ENCODE measurements around the gene PSME2.
A peak's percentile ranks its signal among the peaks of the same experiment; 100 is the strongest.

Gene PSME2

DNA sequence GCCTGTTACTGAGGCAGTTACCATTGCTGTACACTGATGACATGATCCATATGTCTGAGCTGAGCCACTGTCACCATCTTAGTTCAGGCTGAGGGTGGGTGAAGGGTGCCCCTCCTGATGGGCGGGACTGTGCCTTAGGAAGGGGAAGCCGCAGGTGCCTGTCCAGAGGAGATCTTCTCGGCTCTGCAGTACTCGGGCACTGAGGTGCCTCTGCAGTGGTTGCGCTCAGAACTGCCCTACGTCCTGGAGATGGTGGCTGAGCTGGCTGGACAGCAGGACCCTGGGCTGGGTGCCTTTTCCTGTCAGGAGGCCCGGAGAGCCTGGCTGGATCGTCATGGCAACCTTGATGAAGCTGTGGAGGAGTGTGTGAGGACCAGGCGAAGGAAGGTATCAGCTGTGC lies 4.6 kb upstream of the PSME2 start:
- FAIRE-seq: no peak

DNA sequence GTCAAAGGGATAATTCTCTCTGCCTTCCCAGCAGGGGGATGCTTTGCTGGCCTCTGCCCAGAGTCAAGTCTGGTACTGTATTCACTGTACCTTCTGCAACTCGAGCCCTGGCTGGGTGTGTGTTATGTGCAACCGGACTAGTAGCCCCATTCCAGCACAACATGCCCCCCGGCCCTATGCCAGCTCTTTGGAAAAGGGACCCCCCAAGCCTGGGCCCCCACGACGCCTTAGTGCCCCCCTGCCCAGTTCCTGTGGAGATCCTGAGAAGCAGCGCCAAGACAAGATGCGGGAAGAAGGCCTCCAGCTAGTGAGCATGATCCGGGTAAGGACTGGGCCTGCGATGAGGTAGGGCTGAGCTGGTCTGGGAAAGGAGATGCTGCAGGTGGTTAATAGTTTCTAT lies 4.2 kb upstream of the PSME2 start:
- FAIRE-seq: no peak

DNA sequence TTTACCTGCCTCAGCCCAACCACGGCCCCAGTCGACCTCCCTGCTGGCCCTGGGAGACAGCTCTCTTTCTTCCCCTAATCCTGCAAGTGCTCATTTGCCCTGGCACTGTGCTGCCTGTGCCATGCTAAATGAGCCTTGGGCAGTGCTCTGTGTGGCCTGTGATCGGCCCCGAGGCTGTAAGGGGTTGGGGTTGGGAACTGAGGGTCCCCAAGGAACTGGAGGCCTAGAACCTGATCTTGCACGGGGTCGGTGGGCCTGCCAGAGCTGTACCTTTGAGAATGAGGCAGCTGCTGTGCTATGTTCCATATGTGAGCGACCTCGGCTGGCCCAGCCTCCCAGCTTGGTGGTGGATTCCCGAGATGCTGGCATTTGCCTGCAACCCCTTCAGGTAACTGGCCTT lies 3.7 kb upstream of the PSME2 start:
- FAIRE-seq: no peak

DNA sequence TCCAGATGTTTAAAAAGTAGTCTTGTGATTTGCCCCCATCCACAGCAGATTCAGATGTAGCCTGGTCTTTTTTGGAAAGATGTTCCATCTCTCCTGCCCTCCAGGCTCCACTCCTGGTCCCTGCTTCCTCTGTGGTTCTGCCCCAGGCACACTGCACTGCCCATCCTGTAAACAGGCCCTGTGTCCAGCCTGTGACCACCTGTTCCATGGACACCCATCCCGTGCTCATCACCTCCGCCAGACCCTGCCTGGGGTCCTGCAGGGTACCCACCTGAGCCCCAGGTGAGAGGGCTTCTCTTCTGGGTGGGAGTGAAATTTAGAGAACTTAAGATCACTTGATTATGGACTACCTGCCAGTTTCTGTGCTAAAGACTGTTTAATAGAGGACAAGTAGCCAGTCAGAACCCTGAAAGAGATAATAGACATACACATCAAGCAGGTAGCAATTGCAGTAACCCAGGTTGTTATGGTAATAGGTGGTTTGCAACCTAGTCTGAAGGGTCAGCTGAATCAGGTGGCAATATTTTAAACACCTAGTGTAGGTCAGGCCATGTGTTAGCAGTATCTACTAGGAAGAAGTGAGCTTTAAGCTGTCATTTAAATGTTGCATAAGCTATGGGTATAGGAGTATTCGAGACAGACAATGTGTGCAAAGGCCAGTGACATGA lies 3.0 kb upstream of the PSME2 start:
- FAIRE-seq: no peak

DNA sequence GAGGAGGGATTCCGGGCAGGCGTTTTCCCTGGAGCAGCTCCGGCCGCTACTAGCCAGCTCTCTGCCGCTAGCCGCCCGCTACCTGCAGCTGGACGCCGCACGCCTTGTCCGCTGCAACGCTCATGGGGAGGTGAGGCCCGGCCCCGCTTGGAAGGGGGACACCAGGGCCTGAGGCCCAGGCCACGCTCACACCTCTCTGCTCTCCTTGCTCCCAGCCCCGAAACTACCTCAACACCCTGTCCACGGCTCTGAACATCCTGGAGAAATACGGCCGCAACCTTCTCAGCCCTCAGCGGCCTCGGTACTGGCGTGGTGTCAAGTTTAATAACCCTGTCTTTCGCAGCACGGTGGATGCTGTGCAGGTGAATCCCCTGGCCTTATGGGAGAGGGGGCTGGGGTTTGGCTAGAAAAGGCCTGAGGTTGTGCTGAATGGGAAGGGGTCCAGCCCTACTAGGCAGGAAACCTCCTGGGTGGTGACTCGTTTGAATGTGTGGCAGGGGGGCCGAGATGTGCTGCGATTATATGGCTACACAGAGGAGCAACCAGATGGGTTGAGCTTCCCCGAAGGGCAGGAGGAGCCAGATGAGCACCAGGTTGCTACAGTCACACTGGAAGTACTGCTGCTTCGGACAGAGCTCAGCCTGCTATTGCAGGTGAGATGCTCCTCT lies 1.5 kb upstream of the PSME2 start:
- no peak for FAIRE-seq

DNA sequence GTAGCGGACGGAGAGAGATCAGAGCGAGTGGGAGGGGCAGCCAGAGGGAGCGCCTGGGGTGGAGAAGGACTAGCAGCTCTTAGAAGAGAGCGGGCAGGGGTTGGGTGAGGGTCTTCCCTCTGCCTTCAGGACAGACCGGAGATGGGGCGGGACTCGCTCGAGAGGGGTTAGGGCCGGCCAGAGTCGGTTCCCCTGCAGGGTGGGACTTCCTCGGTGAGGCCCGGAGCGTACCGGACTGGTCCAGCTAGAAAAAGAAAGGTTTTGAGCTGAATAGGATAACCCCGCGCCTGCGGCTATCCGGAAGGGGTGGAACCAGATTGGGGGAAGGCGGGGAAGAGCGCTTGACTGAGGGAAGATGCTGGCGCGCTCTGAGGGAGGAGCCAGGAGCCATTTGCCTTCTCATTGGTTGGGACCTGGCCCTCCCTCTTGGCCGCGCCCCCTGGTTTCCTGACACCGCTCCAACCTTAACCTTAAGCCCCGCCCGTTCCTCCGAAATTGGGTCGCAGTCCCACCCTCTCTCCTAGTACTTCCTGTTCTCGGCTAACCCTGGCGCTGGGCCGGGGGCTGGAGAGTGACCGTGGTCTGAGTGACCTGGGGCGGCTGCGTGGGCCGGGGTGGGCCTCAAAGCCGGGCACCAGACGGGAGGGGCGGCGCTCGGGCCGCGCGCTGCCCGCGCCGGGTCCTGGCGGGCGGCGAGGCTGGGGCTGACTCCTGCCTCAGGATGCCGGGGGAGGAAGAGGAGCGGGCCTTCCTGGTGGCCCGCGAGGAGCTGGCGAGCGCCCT lies 759 bp upstream of the PSME2 start, which contains the start of gene RNF31:
RNF31 (plus strand) TSS at position 521 of the 783 bp plus-strand sequence; CDS start at position 722, 201 bp downstream.
- no peak for FAIRE-seq

DNA sequence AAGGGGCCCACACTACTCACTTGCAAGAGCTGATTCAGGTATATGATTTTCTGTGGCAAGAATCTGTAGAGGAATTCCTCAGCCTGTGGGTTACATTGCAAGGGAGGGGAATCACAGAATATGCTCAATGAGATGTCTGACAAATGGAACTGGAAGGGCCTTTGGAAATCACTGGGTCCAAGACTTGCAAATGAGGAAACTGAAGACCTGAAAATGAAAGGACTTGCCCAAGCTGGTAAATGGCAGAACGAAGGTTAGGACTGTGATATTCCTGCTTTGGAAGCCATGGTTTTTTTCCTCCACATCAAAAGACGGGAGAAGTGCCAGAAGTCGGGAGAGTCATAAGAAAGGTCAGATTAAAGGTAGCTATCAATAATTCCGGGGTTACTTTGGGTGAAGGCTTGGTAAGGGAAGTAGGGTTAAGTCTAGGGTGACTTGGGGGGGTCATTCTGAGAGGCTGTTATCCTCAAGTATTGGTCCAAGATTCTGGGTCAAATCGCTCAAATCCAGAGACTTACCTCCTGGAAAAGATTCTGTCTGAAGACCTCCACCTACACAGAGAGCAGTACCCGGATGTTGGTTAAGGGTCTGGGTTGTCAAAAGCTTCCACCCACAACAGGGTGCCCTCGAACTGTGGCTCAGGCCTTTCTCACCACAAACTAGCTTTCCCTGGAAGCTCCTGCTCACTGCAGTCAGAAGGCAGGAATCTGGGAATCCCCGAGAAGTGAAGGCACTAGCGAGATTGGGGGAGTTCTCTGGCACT lies 539 bp downstream of the PSME2 start:
- FAIRE-seq: no peak

DNA sequence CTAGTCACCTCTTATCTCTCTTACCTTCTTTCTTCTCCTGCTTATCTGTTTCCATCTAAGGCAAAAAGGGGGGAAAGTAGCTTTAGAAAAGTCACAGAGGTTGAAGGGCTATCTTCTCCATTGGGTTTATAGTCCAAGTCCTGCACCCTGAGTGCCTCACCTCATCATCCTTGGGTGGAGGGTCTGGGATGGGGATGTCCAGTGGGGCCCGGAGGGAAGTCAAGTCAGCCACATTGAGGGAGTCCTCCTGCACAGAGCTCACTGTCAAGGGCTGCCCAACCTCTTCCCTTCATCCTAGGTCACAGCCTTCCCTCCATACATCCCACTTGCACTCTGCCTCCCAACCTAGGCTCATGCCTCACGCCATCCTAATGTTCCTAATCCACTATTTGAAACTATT lies 1.2 kb downstream of the PSME2 start:
- no peak for FAIRE-seq

DNA sequence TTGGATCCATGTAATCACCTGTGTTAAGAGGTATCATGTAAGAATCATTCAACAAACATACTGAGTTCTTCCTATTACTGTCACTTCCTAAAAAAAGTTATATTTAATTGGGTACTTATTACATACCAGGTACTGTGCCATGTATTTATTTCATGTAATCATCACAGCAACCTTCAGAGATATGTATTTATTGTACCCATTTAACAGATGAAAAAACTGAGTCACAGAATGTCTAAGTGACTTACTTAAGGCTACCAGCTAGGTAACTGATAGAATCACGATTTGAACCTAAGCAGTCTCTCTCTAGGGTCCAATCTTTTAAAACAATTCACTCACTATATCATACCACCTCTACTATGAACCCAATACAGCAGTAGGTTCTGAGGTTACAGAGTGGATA lies 2.0 kb downstream of the PSME2 start:
- FAIRE-seq: no peak

DNA sequence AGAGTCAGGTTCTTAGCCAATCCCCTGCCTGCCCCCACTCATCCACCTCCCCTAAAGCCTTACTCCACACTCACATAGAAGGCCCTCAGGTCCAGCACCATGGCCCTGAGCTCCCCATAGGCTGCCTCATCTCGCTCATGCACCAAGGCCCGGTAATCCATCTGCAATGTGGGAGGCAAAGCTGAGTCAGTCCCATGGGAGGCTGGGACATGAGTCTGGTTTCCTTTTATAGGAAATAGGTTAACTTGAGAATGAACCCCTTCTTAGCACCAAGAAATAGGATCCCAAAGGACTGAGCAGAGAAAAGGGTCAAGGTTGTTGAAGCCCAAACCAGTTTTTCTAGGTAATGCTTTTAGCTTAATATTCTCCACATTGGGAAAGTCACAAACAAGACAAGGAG lies 2.9 kb downstream of the PSME2 start:
- FAIRE-seq: no peak

DNA sequence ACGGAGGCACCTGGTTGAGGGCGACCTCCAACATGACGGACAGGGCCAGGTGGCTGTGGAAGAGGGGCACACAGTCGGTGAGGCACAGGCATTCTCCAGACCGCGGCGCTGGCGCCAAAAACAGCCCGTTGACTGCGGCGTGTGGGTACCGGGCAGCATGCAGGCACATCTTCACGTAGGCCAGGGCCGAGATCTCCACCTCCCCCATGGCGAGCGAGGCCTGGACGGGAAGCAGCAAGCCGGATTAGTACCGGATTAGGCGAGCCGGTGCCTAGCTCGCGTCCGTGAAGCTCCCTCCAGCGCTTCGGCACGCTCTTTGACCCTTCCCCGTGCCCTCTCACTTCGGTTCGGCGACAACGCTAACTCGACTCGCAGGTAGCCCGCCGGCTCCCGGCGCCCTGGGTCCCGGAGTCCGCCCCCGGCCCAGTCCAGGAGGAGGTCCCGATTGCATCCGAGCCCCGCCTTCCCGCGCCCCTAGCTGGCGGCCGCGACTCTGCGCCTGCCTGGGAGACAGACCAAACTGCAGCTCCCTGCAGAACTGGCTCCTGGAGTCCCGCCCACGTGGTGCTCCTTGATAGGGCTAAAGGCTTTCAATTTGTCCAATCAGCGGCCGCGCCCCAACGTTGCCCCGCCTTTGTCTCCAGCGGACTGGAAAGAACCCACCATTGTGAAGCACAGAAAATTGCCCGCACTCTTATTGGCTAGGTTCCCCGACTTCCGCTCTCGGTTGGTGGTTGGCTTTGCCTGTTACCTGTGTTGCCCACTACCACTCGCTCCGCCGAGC lies 5.1 kb downstream of the PSME2 start, which contains the start of gene EMC9:
EMC9 (minus strand) TSS at position 495 of the 784 bp plus-strand sequence; CDS start at position 208, 287 bp downstream.
- FAIRE-seq: peak; percentile 76

DNA sequence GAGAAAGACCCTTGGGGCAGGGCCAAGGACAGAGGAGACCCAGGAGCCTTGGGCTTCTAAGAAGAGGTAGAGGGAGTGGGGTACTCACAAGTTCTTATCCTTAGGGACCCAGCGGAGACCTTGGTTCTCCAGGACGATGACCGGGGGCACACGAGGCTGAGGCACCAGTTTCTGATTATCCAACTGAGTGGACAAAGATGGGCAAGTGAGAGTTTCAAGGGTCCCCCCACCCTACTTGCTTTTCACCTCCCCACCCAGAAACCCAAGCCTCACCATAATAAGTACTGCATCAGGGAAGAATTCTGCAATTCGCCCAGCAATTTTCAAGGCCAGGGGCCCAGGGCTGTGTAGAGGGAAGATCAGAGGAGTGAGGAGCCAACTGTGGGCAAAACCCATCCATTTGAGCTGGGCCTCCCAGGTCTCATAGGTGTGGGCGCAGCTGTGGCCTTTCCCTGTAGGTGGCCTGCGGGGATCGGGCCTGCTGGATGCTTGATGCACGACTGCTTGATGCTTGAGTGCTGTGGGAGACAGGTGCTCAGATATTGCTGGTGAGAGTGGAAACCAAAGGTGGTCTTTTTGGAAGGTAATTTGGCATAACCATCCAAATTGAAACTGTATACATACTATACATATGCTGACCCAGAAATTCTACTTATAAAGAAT lies 7.0 kb downstream of the PSME2 start:
- no peak for FAIRE-seq

DNA sequence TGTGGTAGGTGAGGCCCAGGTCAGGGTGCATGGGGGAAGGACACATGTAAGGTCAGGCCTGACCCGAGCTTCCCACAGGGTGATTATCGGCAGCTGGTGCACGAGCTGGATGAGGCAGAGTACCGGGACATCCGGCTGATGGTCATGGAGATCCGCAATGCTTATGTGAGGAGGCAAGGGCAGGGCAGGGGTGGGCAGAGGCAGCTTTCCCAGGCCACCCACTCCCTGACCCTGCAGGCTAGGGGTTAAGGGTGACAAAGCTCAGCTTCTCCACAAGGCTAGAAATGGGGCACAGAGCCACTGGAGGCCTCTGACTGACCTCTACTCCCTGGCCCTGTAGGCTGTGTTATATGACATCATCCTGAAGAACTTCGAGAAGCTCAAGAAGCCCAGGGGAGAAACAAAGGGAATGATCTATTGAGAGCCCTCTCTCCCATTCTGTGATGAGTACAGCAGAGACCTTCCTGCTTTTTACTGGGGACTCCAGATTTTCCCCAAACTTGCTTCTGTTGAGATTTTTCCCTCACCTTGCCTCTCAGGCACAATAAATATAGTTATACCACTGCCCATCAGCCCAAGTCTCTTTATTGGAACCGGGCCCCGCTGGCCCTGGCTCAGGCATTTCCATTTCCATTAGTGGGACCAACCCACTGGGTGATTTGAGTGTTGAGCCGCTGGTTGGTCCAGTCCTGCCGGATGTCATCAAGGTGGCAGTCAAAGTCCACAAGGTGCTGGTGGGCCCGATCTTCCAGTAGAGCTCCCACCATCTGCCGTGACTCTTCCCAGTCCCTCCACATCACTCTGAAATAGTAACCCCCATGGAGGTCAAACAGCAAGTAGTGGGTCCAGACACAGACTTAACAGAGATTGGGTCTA lies 7.8 kb downstream of the PSME2 start:
- FAIRE-seq: no peak

DNA sequence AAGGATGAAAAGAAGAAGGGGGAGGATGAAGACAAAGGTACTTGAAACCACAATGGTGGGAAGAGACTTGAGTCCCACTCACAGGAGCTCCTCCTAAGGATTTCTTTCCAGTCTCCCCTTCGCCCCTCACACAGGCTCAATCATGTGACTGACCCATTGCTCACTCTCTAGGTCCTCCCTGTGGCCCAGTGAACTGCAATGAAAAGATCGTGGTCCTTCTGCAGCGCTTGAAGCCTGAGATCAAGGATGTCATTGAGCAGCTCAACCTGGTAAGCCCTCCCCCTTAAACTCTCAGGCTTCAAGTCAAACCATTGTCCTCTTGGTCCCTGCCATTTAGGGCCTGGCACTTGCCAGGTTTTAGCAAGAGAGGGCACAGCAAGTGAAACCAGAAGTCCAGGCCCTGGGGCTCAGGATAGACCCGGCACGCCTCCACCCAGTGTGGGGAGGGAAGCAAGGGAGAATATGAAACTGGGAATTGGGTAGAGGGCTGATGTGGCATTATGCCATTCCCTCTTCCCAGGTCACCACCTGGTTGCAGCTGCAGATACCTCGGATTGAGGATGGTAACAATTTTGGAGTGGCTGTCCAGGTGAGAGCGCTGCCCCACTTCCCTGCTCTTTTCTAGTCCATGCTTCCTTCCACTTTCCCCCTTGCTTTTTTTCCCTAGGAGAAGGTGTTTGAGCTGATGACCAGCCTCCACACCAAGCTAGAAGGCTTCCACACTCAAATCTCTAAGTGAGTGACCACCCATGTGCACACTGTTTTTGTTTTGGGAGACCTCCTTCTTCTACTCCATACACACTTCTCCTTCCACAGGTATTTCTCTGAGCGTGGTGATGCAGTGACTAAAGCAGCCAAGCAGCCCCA lies 8.6 kb downstream of the PSME2 start:
- no peak for FAIRE-seq

DNA sequence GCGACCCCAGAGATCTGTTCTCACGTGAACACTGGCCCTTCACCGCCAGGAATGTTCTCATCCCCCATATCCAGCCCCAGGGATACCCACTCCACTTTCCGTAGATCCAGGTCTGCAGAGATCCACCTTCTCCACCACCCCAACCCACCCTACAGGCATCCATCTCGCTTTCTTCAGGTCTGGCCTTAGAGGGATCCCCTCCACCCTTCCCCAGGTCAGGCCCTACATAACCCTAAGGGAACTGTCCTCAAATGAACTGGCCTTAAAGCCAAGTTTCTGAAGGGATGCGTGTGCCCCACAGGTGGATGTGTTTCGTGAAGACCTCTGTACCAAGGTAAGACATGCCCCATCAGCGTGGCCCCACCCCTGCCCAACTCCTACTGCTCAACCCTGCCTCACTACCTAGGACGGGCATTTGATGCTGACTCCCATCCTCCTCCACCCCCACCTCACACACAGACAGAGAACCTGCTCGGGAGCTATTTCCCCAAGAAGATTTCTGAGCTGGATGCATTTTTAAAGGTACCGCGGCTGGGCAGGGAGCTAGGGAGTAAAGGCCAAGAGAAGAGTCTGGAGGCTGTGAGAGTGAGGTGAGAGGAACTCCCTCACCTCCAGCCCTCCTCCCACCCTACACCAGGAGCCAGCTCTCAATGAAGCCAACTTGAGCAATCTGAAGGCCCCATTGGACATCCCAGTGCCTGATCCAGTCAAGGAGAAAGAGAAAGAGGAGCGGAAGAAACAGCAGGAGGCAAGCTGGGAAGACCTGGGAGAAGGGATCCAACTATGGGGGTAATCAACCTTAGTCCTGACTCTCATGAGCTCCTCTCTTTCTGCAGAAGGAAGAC lies 9.5 kb downstream of the PSME2 start:
- FAIRE-seq: no peak

DNA sequence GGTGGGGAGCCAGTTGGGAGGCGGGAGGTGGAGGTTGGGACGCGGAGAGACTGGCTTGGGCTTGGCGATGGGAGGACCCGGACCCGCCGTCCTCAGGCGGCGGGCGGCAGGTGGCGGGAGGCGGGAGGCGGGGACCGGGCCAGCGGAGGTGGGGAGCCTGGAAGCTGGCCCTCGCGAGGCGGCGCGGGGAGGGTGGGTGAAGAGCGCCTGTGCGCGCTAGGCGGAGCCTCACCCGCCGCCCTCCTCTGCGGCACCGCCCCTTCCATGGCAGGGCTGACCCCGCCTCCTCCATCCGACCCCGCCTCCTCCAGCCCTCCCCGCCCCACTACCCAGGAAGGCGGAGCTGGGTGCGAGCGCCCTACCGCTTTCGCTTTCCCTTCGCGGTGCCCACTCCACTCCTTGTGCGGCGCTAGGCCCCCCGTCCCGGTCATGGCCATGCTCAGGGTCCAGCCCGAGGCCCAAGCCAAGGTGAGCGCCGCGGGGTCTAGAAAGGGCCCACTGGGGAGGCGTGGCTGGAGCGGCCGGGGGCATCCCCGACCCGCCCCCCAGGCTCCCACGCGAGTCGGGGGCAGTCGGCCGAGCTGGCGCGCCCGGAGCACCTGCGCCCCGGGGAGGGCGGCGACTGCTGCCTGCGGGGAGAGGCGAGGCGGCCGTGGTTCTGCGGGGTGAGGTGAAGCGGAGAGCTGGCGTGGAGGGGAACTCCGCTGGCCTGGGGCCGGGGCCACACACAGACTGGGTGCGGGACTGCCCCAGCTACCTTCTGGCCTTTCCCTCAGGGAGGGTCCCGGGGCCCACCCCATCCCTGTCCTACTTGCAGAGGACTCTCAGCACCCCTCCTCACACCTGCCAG lies 10.4 kb downstream of the PSME2 start, which contains the start of gene PSME1:
PSME1 (plus strand) TSS at position 361 of the 850 bp plus-strand sequence; CDS start at position 430, 69 bp downstream.
- FAIRE-seq: no peak

DNA sequence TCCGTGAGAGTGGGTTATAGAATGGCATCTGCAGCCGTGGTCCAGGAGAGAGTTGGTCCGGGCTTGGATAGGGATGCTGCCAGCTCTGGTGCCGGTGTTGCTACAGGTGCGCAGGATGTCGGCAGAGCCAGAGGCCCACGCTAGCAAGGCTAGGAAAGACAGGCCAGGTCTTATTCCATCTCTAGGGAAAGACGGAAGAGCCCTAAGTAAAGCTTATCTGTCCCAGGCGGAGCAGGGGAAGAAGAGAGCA lies 10.9 kb downstream of the PSME2 start:
- no peak for FAIRE-seq

DNA sequence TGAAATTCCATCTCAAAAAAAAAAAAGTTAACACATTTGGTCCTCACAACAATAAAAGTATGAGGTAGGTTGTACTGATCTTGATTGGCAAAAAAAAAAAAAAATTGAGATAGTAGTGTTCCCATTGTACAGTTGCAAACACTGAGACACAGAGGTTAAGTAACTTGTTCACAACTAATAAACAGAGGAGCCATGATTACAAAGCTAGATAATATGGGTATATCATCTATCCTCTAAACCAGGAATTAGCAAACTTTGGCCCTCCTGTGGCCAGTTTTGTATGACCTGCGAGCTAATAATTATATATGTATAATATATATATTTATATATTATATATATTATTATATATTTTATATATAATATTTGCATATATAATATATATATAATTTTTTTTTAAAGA lies 12.7 kb downstream of the PSME2 start:
- FAIRE-seq: no peak
